Measurements from ENCODE around the gene PAN3. TPM values are rescaled to one million over a fixed set of nuclear protein-coding genes. Genes with fewer than 3 reads are reported as not detected.
A peak's percentile ranks its signal among the peaks of the same experiment; 100 is the strongest.

PAN3 gene
- total RNA-seq, 1 experiment from 2014 or later = 48.5 TPM

GRCh38 chr13:28320884-28321574, 182.7 kb downstream of the PAN3 start:
- H3K79me2 ChIP-seq (ENCODE audit: insufficient read depth, low read length) = no peaks in the 10 kb centered on the region
- H3K9me3 Mint-ChIP-seq = no peaks in the 10 kb centered on the region
- peaks cover 3 to 10% of the 10 kb centered on the region in 2 experiments for H3K4me1 Mint-ChIP-seq
- no peak overlapping the region for H4K8ac ChIP-seq (replicated peaks; ENCODE audit: insufficient read length, low read depth, low read length)
- no peak overlapping the region for H3K18ac ChIP-seq (ENCODE audit: insufficient read length, low read depth, low read length)
- no peaks in the 10 kb centered on the region for H3K79me1 ChIP-seq (ENCODE audit: insufficient read depth, low read depth, low read length, poor library complexity, severe bottlenecking)
- no peak overlapping the region for H2BK15ac ChIP-seq (ENCODE audit: low read depth, low read length)
- DNase-seq = no peak
- H3K4me1 ChIP-seq (ENCODE audit: insufficient read depth, low read length) = no peaks in the 10 kb centered on the region
- no peak overlapping the region for H4K91ac ChIP-seq (ENCODE audit: insufficient read length, low read depth, low read length)
- no peaks in the 10 kb centered on the region for H4K20me1 ChIP-seq (ENCODE audit: control insufficient read depth, insufficient read depth, insufficient read length)
- no peak overlapping the region for H2BK120ac ChIP-seq (ENCODE audit: low read depth, low read length, poor library complexity, severe bottlenecking)
- no peak overlapping the region for H3K14ac ChIP-seq (ENCODE audit: insufficient read depth, low read length)
- no peak overlapping the region for H3K23ac ChIP-seq (ENCODE audit: insufficient read length, low read depth, low read length)
- no peak overlapping the region for H3K56ac ChIP-seq (ENCODE audit: insufficient read length, low read depth, low read length)
- H2BK5ac ChIP-seq (ENCODE audit: insufficient read length, low read length) = no peak overlapping the region
- peak overlapping the region in 1 of 3 experiments; percentile 75; a peak in 1 of 7 replicates for H3K27ac Mint-ChIP-seq
- no peak overlapping the region for H3K9ac ChIP-seq (ENCODE audit: extremely low read depth, insufficient read length, low read length)
- H3K27me3 ChIP-seq (ENCODE audit: insufficient read depth, low read length) = no peaks in the 10 kb centered on the region
- no peaks in the 10 kb centered on the region for H3K9me3 ChIP-seq (ENCODE audit: control insufficient read depth, low read depth, low read length)
- no peak overlapping the region for H3K27ac ChIP-seq (ENCODE audit: insufficient read length, low read depth, low read length)
- H2BK20ac ChIP-seq (ENCODE audit: low read depth, low read length, poor library complexity, severe bottlenecking) = no peak overlapping the region
- no peak overlapping the region for H4K5ac ChIP-seq (ENCODE audit: insufficient read length, low read depth, low read length)
- no CpG with 5 or more reads among the region's 11 CpGs for WGBS (ENCODE audit: extremely low coverage, insufficient read length, low lambda C conversion rate)
- H2BK12ac ChIP-seq (ENCODE audit: insufficient read length, low read depth, low read length) = no peak overlapping the region
- H3T11ph ChIP-seq (ENCODE audit: low read length) = no peak overlapping the region
- H3K36me3 Mint-ChIP-seq (ENCODE audit: insufficient read depth in 1 of 3, low read depth in 3 of 3) = peaks cover 16 to 20% (median 16%) of the 10 kb centered on the region in 3 experiments; a peak in 6 of 7 replicates
- TF ChIP-seq CTCF (conservative IDR thresholded peaks at IDR 0.05) = no peak
- no peak overlapping the region for H3K4ac ChIP-seq (ENCODE audit: low read depth, low read length)
- no peak overlapping the region for H3K4me3 Mint-ChIP-seq
- no peak overlapping the region for H3K4me2 ChIP-seq (ENCODE audit: insufficient read depth, insufficient read length, low read length)
- H2AFZ ChIP-seq (ENCODE audit: low read length) = no peak overlapping the region
- H3K23me2 ChIP-seq (ENCODE audit: insufficient read length, low read depth, low read length, poor library complexity, severe bottlenecking) = no peaks in the 10 kb centered on the region
- H2AK5ac ChIP-seq (ENCODE audit: insufficient read length, low read length) = no peak overlapping the region
- no peaks in the 10 kb centered on the region for H3K27me3 Mint-ChIP-seq (ENCODE audit: low read depth)
